Dendritic cell treated with granulocyte-macrophage colony-stimulating factor and Interleukin-4, amounts not matched to agents 40 ng/mL and 50 ng/mL, for 4 days (primary cell): ENCODE data around the gene ACP5.
"Not testable (repeated sequence)": the region's sequence is repeated elsewhere in the genome, so short reads cannot be mapped to it uniquely, and the experiment has no call there.

ENCODE experiments used
- H3K27ac Mint-ChIP-seq: one replicate; pipeline ENCODE4 v1.8.0; 2022; ENCODE audit warnings: mild to moderate bottlenecking, mixed read lengths
- H3K27me3 Mint-ChIP-seq: one replicate; pipeline ENCODE4 v1.8.0; 2022; ENCODE audit warnings: mild to moderate bottlenecking, mixed read lengths
- H3K36me3 Mint-ChIP-seq: one replicate; pipeline ENCODE4 v1.8.0; 2022; ENCODE audit warnings: low read depth, mixed read lengths
- H3K4me1 Mint-ChIP-seq: one replicate; pipeline ENCODE4 v1.8.0; 2022; ENCODE audit warnings: low read depth, mixed read lengths
- H3K4me3 Mint-ChIP-seq: one replicate; pipeline ENCODE4 v1.8.0; 2022; ENCODE audit warnings: mild to moderate bottlenecking, moderate library complexity, mixed read lengths
- H3K9me3 Mint-ChIP-seq: one replicate; pipeline ENCODE4 v1.8.0; 2022; ENCODE audit warnings: mixed read lengths
- intact Hi-C: fragments of 100-400 bp; cut with micrococcal nuclease; formaldehyde crosslinking; loops from one replicate; pipeline ENCODE4 v1.15.0; 2022

The ACP5 gene

DNA sequence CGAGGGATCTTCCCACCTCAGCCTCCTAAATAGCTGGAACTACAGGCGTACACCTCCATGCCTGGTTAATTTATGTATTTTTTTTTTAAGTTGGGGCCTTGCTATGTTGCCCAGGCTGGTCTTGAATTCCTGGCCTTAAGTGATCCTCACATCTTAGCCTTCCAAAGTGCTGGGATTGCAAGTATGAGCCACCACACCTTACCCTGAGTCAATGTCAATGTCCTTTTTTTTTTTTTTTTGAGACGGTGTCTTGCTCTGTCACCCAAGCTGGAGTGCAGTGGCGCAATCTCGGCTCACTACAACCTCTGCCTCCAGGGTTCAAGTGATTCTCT lies 11.8 kb downstream of the ACP5 start:
- H3K27me3 Mint-ChIP-seq, intact Hi-C loops, H3K4me3 Mint-ChIP-seq, H3K36me3 Mint-ChIP-seq, H3K9me3 Mint-ChIP-seq: not testable (repeated sequence)
- peak overlapping the region; percentile 87 for H3K27ac Mint-ChIP-seq
- peaks cover 71% of the 10 kb centered on the region for H3K4me1 Mint-ChIP-seq

DNA sequence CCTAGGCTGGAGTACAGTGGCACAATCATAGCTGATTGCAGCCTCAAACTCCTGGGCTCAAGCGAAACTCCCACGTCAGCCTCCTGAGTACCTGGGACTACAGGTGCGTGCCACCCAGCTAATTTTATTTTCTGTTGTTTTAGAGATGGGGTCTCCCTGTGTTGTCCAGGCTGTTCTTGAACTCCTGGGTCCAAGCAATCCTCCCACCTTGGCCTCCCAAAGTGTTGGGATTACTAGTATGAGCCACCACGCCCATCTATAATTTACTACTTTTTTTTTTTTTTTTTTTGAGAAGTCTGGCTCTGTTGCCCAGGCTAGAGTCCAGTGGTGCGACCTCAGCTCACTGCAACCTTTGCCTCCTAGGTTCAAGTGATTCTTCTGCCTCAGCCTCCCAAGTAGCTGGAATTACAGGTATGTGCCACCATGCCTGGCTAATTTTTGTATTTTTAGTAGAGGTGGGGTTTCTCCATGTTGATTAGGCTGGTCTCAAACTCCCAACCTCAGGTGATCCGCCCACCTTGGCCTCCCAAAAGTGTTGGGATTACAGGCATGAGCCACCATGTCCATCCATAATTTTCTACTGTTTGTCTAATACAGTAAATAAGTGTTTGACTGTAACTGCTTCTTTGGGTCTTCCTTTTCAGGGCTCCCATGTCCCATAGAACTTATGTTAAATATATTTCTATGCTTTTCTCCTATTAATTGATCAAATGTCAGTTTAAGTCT lies 13.2 kb downstream of the ACP5 start:
- H3K27me3 Mint-ChIP-seq, H3K36me3 Mint-ChIP-seq, intact Hi-C loops, H3K9me3 Mint-ChIP-seq, H3K4me3 Mint-ChIP-seq: not testable (repeated sequence)
- Mint-ChIP-seq H3K4me1 (peaks cover 63% of the 10 kb centered on the region), H3K27ac (peak overlapping the region; percentile 48)

DNA sequence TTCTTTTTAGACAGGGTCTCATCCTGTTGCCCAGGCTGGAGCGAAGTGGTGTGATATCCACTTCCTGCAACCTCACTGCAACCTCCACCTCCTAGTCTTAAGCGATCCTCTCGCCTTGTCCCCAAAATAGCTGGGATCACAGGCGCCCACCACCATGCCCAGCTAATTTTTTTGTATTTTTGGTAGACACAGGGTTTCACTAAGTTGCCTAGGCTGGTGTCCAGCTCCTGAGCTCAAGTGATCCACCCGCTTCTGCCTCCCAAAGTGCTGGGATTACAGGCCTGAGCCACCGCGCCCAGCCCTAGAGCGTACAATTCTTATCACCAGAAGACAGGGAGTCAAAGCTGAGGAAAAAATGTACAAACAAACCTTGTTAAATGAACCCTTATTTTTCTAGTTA lies 13.9 kb downstream of the ACP5 start:
- intact Hi-C loops = no loop called here
- Mint-ChIP-seq H3K36me3 (peaks cover 14% of the 10 kb centered on the region), H3K27me3 (no peaks in the 10 kb centered on the region), H3K27ac (peak overlapping the region; percentile 67), H3K9me3 (no peaks in the 10 kb centered on the region), H3K4me1 (peaks cover 58% of the 10 kb centered on the region), H3K4me3 (no peak overlapping the region)

DNA sequence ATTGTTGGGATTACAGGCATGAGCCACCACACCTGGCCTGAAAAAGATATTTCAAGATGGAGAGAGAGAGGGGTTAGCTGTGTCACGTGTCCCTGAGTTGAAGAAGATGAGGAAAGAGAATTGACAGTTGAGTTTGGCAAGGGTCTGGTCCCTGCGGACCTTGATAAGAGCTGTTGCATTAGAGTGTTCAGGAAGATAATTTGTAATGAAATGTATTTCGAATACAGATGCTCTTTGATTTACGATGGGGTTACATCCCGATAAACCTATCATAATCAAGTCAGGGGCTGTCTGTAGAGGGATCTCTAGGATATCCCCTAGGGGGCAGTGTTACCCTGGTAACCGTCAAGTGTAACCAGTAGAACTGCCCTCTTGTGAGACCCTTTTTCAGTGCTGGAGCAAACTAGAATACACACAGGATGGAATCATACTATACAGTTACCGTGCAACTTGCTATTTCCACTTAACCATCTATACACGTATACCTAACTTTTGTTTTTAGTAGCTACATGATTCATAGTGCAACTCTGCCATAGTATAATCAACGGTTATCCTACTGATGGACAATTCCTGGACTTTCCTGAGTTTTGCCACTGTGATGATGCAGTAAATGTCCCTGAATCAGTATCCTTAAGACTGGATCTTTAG lies 16.9 kb downstream of the ACP5 start:
- Mint-ChIP-seq H3K27me3 (no peaks in the 10 kb centered on the region), H3K9me3 (no peaks in the 10 kb centered on the region), H3K36me3 (peaks cover 24% of the 10 kb centered on the region), H3K4me3 (peak overlapping the region; percentile 33), H3K4me1 (peaks cover 62% of the 10 kb centered on the region), H3K27ac (no peak overlapping the region)
- intact Hi-C loops = loop anchor here (1.0 kb wide), 1 partner anchor 27 kb away; no protein-coding TSS in a partner anchor

DNA sequence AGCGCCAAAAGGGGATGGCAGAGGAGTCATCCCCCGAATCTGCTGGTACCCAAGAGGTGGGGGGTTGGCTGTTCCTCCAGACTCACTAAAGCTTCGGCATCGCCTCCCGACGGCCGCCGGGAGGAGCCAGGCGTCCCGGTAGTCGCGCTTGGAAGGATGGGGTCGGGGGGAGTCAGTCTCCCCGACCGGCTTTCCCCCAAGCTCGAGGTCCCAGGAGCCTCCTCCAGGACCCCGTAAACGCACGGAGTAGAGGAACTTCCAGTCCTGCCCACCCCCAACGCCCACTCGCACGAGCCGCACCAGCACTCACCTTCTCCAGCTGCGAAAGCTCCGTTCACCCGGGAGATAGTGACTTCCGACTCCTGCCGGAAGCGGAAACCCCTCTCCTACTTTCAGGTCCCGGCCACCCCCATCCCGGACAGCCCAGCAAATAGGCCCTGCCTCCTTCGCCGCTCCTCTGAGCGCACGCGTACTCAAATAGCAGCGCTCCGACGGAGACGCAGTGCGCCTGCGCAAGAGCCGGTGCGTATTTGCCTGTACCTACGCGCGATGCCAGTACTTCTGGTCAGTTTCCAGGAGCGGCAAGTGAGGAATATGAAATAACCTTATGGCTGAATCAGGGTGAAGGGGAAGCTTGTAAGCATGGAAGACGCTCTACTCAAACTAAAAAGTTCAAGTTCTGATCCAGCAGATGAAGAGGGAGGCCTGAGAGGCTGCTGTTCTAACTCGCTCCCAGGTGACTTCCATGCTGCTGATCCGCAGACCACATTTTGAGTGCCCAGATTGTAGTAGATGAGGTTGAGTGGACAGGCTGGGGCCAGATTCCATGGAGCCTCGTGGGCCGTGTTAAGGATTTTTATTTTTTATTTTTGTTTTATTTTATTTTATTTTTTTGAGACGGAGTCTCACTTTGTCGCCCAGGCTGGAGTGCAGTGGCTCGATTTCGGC lies 18.3 kb downstream of the ACP5 start, which contains the start of gene ELOF1:
Gene ELOF1 (minus strand): TSS at position 350 of the 948 bp plus-strand sequence. CDS start 4,883 bp downstream, outside the sequence.
- Mint-ChIP-seq H3K36me3 (peaks cover 34% of the 10 kb centered on the region), H3K27ac (peak within 1 kb of the TSS; percentile 74), H3K9me3 (no peaks in the 10 kb centered on the region), H3K27me3 (no peaks in the 10 kb centered on the region), H3K4me1 (peaks cover 51% of the 10 kb centered on the region), H3K4me3 (peak within 1 kb of the TSS; percentile 88)
- intact Hi-C loops = no loop called here

DNA sequence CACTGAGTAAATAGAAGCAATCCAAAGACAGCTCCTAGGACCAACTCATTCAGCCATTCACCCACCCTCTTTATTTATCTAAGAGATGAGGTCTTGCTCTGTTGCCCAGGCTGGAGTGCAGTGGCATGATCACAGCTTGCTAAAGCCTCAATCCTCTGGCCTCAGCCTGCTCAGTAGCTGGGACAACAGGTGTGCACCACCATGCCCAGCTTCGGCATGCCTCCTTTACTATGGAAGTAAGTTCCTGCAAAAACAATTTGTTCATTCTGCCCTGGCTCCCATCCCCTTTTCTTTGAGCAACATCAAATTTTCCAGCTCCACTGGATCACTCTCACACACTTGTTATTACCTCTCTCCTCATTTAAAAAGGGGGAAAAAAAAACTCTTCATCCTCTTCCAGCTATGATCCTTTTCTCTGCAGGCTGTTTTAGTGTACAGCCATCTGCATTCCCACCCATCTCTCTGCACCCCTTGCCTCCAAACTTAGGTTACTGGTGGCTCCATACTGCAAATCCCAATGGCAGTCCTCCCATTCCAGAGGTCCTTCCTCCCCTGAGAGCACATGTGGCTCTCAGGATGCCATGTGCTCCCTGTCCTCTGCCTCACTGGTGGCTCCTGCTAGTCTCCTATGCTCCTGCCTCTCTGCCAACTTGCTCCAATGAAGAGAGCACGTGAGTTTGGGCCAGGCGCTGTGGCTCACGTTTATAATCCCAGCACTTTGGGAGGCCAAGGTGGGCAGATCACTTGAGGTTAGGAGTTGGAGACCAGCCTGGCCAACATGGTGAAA lies 20.6 kb downstream of the ACP5 start:
- Mint-ChIP-seq H3K4me3 (no peak overlapping the region), H3K4me1 (peaks cover 30% of the 10 kb centered on the region), H3K27ac (no peak overlapping the region), H3K9me3 (no peaks in the 10 kb centered on the region), H3K27me3 (no peaks in the 10 kb centered on the region), H3K36me3 (peaks cover 56% of the 10 kb centered on the region)
- intact Hi-C loops = no loop called here

DNA sequence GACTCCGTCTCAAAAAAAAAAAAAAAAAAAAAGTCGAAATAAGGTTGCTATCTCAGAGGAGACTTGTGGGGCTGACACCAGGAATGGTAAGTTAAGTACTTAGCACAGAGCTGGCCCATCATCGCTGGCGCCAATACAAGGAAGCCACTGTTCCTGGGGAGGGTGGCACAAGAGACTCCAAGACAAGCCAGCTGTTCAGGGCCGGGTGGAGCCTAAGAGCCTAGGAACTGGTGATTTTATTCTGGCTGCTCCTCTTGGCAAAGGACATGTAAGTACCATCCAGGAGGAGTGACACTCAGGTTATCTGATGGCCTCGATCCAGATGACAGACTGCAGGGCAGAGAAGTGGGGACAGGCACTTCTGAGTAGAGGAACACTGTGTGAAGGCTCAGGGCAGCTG lies 22.2 kb downstream of the ACP5 start:
- intact Hi-C loops = no loop called here
- Mint-ChIP-seq H3K36me3 (peaks cover 64% of the 10 kb centered on the region), H3K27me3 (no peaks in the 10 kb centered on the region), H3K27ac (no peak overlapping the region), H3K4me1 (peaks cover 25% of the 10 kb centered on the region), H3K4me3 (no peak overlapping the region), H3K9me3 (no peaks in the 10 kb centered on the region)

DNA sequence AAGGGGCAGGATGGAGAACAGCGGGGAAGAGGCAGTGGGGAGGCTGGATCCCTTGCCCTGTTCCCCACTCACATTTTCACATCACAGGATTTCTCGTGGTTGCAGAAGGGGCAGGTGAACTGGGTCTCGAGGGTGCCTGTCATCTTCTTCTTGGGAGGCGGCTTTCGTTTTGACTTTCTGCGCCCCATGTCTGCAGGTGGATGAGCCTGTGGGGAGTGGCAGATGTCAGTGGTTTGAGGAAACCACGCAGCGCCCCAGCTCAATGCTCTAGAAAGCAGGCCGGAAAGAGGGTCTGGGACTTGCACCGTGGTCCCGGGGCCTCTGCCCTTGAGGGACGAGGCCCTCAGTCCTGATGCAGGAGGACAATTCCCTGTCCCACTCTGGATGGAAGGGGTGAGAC lies 23.3 kb downstream of the ACP5 start:
- Mint-ChIP-seq H3K27me3 (no peaks in the 10 kb centered on the region), H3K27ac (no peak overlapping the region), H3K4me1 (peaks cover 23% of the 10 kb centered on the region), H3K9me3 (no peaks in the 10 kb centered on the region), H3K4me3 (no peak overlapping the region), H3K36me3 (peaks cover 63% of the 10 kb centered on the region)
- intact Hi-C loops = no loop called here

DNA sequence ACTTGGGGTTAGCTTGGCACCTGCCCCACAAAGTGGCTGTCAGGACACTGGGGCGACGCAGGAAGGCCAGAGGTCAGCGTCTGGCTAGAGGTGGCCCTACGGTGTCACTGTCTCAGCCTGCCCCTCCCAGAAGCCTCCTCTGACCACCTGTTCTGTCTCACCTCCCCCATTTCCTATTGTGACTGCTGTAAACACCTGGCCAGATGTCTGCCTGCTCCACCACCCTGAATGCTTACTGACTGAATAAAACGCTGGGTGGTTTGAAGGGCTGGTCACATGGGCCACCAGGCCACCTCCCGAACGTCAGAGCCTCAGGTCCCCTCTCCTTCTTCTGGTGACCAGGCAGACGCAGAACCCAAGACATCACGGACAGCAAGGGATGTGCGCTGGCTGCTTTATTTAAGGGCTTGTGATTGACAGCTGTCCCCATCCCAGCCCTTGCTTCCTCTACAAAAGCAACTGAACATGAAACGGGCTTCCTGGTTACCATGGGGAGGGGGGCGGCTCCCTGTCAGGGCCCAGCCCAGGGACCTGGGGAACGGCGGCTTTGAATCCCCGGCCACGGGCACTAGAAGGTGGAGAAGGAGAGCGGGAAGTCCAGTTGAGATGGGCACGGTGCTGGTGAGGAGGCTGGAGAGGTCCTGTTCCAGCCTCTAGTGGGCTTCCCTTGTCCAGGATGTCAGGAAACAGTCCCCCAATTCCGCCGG lies 24.6 kb downstream of the ACP5 start:
- Mint-ChIP-seq H3K4me1 (peaks cover 16% of the 10 kb centered on the region), H3K4me3 (no peak overlapping the region), H3K27ac (no peak overlapping the region), H3K36me3 (peaks cover 56% of the 10 kb centered on the region), H3K27me3 (no peaks in the 10 kb centered on the region), H3K9me3 (no peaks in the 10 kb centered on the region)
- intact Hi-C loops = no loop called here

DNA sequence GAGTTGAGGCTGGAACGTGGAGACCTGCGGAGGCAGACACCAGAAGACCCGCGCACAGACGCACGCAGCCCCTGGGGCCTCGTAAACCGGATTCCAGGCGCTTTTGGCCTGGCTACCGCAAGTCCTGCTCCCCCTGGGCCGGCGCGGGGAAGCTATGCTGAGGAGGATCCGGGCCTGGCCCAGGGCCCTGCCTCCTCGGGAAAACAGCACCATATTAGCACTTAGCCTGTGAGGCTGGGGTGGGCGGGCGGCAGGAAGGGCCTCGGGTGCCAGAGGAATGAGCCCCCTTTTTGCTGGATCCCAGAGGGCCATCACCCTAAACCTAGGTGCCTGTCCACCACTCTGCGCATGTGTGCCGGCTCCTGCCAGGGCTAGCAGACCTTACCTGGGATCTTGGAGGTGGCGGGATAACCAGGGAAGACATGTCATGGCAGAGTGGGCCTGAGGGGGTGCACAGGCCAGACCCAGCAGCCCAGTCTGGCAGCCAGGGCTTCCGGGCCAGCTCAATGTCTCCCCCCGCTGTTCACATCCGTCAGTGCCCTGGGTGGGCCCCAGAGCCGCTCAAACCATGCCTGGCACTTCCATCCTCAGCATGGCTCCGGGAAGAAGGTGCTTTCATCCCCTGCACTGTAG lies 25.7 kb downstream of the ACP5 start:
- H3K36me3 Mint-ChIP-seq = peaks cover 51% of the 10 kb centered on the region
- H3K9me3 Mint-ChIP-seq = no peaks in the 10 kb centered on the region
- intact Hi-C loops = no loop called here
- no peak overlapping the region for H3K4me3 Mint-ChIP-seq
- H3K4me1 Mint-ChIP-seq = peaks cover 8% of the 10 kb centered on the region
- H3K27ac Mint-ChIP-seq = no peak overlapping the region
- H3K27me3 Mint-ChIP-seq = peaks cover under 1% of the 10 kb centered on the region

DNA sequence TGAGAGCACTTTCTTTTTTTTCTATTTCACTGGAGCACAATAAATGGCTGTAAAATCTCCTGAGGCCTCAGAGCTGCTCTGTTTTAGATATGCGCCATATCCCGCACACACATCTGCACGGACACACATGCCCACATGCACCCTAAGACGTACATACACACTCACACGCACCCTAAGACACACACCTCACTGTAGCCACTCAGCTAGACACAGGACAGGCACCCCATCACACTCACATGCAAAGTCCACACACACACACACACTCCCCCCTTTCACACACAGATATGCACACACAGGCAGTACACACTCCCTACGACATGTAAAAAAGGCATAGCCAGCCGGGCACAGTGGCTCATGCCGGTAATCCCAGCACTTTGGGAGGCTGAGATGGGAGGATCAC lies 27.2 kb downstream of the ACP5 start:
- no peak overlapping the region for H3K27ac Mint-ChIP-seq
- intact Hi-C loops = no loop called here
- H3K4me3 Mint-ChIP-seq = no peak overlapping the region
- H3K9me3 Mint-ChIP-seq = no peaks in the 10 kb centered on the region
- peaks cover 37% of the 10 kb centered on the region for H3K36me3 Mint-ChIP-seq
- H3K27me3 Mint-ChIP-seq = peaks cover 7% of the 10 kb centered on the region
- no peaks in the 10 kb centered on the region for H3K4me1 Mint-ChIP-seq

DNA sequence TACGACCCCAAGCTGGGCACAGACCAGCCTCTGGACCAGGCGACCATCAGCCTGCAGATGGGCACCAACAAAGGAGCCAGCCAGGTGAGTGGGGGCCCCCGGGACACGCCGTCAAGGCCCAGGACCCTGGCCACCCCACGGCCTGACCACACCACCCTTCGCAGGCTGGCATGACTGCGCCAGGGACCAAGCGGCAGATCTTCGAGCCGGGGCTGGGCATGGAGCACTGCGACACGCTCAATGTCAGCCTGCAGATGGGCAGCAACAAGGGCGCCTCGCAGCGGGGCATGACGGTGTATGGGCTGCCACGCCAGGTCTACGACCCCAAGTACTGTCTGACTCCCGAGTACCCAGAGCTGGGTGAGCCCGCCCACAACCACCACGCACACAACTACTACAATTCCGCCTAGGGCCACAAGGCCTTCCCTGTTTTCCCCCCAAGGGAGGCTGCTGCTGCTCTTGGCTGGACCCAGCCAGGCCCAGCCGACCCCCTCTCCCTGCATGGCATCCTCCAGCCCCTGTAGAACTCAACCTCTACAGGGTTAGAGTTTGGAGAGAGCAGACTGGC lies 28.0 kb downstream of the ACP5 start:
- H3K36me3 Mint-ChIP-seq = peaks cover 33% of the 10 kb centered on the region
- no peak overlapping the region for H3K4me3 Mint-ChIP-seq
- no peak overlapping the region for H3K27ac Mint-ChIP-seq
- no peaks in the 10 kb centered on the region for H3K4me1 Mint-ChIP-seq
- intact Hi-C loops = no loop called here
- H3K27me3 Mint-ChIP-seq = peaks cover 12% of the 10 kb centered on the region
- H3K9me3 Mint-ChIP-seq = no peaks in the 10 kb centered on the region
